Neural progenitor cell (in vitro differentiated cells): Measurements from ENCODE around the gene PDGFRA.

ENCODE experiments used
- EZH2 ChIP-seq: fragments of 200-600 bp; sonication (generic); IDR thresholded peaks from 2 replicates; pipeline ENCODE4 v1.6.1; 2017; ENCODE audit warnings: antibody characterized with exemption, mild to moderate bottlenecking, moderate library complexity
- EZH2phosphoT487 ChIP-seq: fragments of 200-600 bp; sonication (generic); IDR thresholded peaks from 2 replicates; pipeline ENCODE4 v1.6.1; 2017; ENCODE audit warnings: antibody characterized with exemption

- TF ChIP-seq EZH2, result no peak
- TF ChIP-seq EZH2phosphoT487, result no peak
Observed at GRCh38 chr4:54278216-54278615, 49.1 kb downstream of the PDGFRA start.
